WERI-Rb-1 (cell line): Measurements from ENCODE around the gene KNSTRN.

Experiments used
- DNase-seq: peaks from one replicate; pipeline ENCODE4 v3.0.0-alpha.2; 2020
- H3K27ac ChIP-seq: fragments of 250-450 bp; sonication (Bioruptor Pico); 2 replicates; pipeline ENCODE4 v1.5.1; 2020; ENCODE audit warnings: mild to moderate bottlenecking, moderate library complexity
- H3K27me3 ChIP-seq: fragments of 250-450 bp; sonication (Bioruptor Pico); 2 replicates; pipeline ENCODE4 v1.5.1; 2021; ENCODE audit warnings: mild to moderate bottlenecking, low read depth, moderate library complexity; ENCODE audit not compliant: insufficient read depth, severe bottlenecking
- H3K36me3 ChIP-seq: fragments of 250-450 bp; sonication (Bioruptor Pico); 2 replicates; pipeline ENCODE4 v1.5.1; 2020; ENCODE audit warnings: mild to moderate bottlenecking, moderate library complexity
- H3K4me3 ChIP-seq: 2 replicates; pipeline ENCODE4 v1.5.1; 2011; ENCODE audit warnings: low read depth, mild to moderate bottlenecking, control low read depth, low read length
- H3K9me3 ChIP-seq: fragments of 250-450 bp; sonication (Bioruptor Pico); 2 replicates; pipeline ENCODE4 v1.5.1; 2021; ENCODE audit warnings: mild to moderate bottlenecking, moderate library complexity; ENCODE audit not compliant: severe bottlenecking
- CTCF ChIP-seq: IDR thresholded peaks from 2 replicates; pipeline ENCODE4 v1.5.1; 2011; ENCODE audit warnings: low read depth, mild to moderate bottlenecking, control low read depth, inconsistent platforms, low read length

KNSTRN gene

GRCh38 chr15:40424483-40425115 is 42.1 kb downstream of the KNSTRN start:
- Histone ChIP-seq H3K36me3 (no peaks in the 10 kb centered on the region; the same call in 1 of the 2 replicates), H3K27ac (no peak overlapping the region), H3K9me3 (no peaks in the 10 kb centered on the region), H3K4me3 (no peak overlapping the region), H3K27me3 (no peaks in the 10 kb centered on the region)
- no peak for TF ChIP-seq CTCF
- no peak for DNase-seq

GRCh38 chr15:40425681-40426080 is 43.2 kb downstream of the KNSTRN start:
- Histone ChIP-seq H3K27ac (no peak overlapping the region), H3K4me3 (no peak overlapping the region), H3K36me3 (no peaks in the 10 kb centered on the region; the same call in 1 of the 2 replicates), H3K27me3 (no peaks in the 10 kb centered on the region), H3K9me3 (no peaks in the 10 kb centered on the region)
- no peak for DNase-seq
- no peak for TF ChIP-seq CTCF

GRCh38 chr15:40427188-40427587 is 44.7 kb downstream of the KNSTRN start:
- Histone ChIP-seq H3K27me3 (no peaks in the 10 kb centered on the region), H3K9me3 (no peaks in the 10 kb centered on the region), H3K36me3 (no peaks in the 10 kb centered on the region), H3K4me3 (no peak overlapping the region), H3K27ac (no peak overlapping the region)
- no peak for TF ChIP-seq CTCF
- DNase-seq = no peak

- no peak for DNase-seq
- no peak for TF ChIP-seq CTCF
Observed at GRCh38 chr15:40428185-40428584, 45.7 kb downstream of the KNSTRN start.

GRCh38 chr15:40429068-40429710 is 46.7 kb downstream of the KNSTRN start:
- Histone ChIP-seq H3K9me3 (no peaks in the 10 kb centered on the region), H3K4me3 (no peak overlapping the region), H3K27ac (no peak overlapping the region), H3K36me3 (no peaks in the 10 kb centered on the region), H3K27me3 (no peaks in the 10 kb centered on the region)
- DNase-seq = no peak
- TF ChIP-seq CTCF = no peak

More at GRCh38 chr15:40428185-40428584, 45.7 kb downstream of the KNSTRN start:
- Histone ChIP-seq H3K9me3 (no peaks in the 10 kb centered on the region), H3K4me3 (no peak overlapping the region), H3K36me3 (no peaks in the 10 kb centered on the region), H3K27ac (no peak overlapping the region), H3K27me3 (no peaks in the 10 kb centered on the region)
